ENCODE data around the gene GPN1.
A peak's percentile ranks its signal among the peaks of the same experiment; 100 is the strongest.
"Not testable (repeated sequence)": the region's sequence is repeated elsewhere in the genome, so short reads cannot be mapped to it uniquely, and the experiment has no call there.

Gene GPN1

GRCh38 chr2:27626323-27626722, 2.5 kb upstream of the GPN1 start:
- DNase-seq, result not testable (repeated sequence)
- intact Hi-C loops (cut with DNase I), result loop anchor here (5.0 kb wide), 1 partner anchor 36 kb away; the partner anchor contains the start of genes SLC4A1AP and SUPT7L

- not testable (repeated sequence) for DNase-seq
- intact Hi-C loops (cut with DNase I), result loop anchor here (5.0 kb wide), 1 partner anchor 35 kb away; the partner anchor contains the start of genes SLC4A1AP and SUPT7L
These were observed 1.9 kb upstream of the GPN1 start for GRCh38 chr2:27626921-27627320.

- intact Hi-C loops (cut with DNase I), result loop anchor here (5.0 kb wide), 1 partner anchor 34 kb away; the partner anchor contains the start of genes SLC4A1AP and SUPT7L
- DNase-seq, result peak in 1 of 10 donors; percentile 13
These were observed 685 bp upstream of the GPN1 start for GRCh38 chr2:27627963-27628766.

- intact Hi-C loops (cut with DNase I), result loop anchor here (10.0 kb wide), 1 partner anchor 135 kb away; the partner anchor contains the start of genes FNDC4 and GCKR
- DNase-seq, result not testable (repeated sequence)
These were observed 1.4 kb downstream of the GPN1 start for GRCh38 chr2:27630257-27630656.

- intact Hi-C loops (cut with DNase I), result loop anchor here (10.0 kb wide), 1 partner anchor 139 kb away; the partner anchor contains the start of genes FNDC4 and GCKR
- DNase-seq, result no peak
These were observed 5.4 kb downstream of the GPN1 start for GRCh38 chr2:27634291-27634690.

- intact Hi-C loops (cut with DNase I), result loop anchor here (10.0 kb wide), 1 partner anchor 142 kb away; the partner anchor contains the start of genes FNDC4 and GCKR
- no peak for DNase-seq
These were observed 7.9 kb downstream of the GPN1 start for GRCh38 chr2:27636766-27637165.

GRCh38 chr2:27638037-27638637, 9.3 kb downstream of the GPN1 start:
- intact Hi-C loops (cut with DNase I), result loop anchor here (10.0 kb wide), 1 partner anchor 143 kb away; the partner anchor contains the start of genes FNDC4 and GCKR

GRCh38 chr2:27638709-27639108, 9.9 kb downstream of the GPN1 start:
- no peak for DNase-seq

More at GRCh38 chr2:27638037-27638637, 9.3 kb downstream of the GPN1 start:
- DNase-seq, result no peak

GRCh38 chr2:27640722-27641245, 11.9 kb downstream of the GPN1 start:
- no peak for DNase-seq
- intact Hi-C loops (cut with DNase I), result no loop called here

More at GRCh38 chr2:27638709-27639108, 9.9 kb downstream of the GPN1 start:
- intact Hi-C loops (cut with DNase I), result loop anchor here (10.0 kb wide), 1 partner anchor 144 kb away; the partner anchor contains the start of genes FNDC4 and GCKR

- no peak for DNase-seq
- intact Hi-C loops (cut with DNase I), result no loop called here
These were observed 16.3 kb downstream of the GPN1 start for GRCh38 chr2:27645197-27645596.

GRCh38 chr2:27647289-27647688, 18.4 kb downstream of the GPN1 start:
- no peak for DNase-seq
- intact Hi-C loops (cut with DNase I), result no loop called here

GRCh38 chr2:27647737-27648136, 18.9 kb downstream of the GPN1 start:
- DNase-seq, result no peak
- intact Hi-C loops (cut with DNase I), result no loop called here

GRCh38 chr2:27651056-27651455, 22.2 kb downstream of the GPN1 start:
- intact Hi-C loops (cut with DNase I), result no loop called here
- no peak for DNase-seq

GRCh38 chr2:27652341-27652740, 23.5 kb downstream of the GPN1 start:
- intact Hi-C loops (cut with DNase I), result no loop called here
- no peak for DNase-seq

GRCh38 chr2:27652790-27653189, 23.9 kb downstream of the GPN1 start:
- no peak for DNase-seq
- intact Hi-C loops (cut with DNase I), result no loop called here

- intact Hi-C loops (cut with DNase I), result no loop called here
- no peak for DNase-seq
These were observed 24.5 kb downstream of the GPN1 start for GRCh38 chr2:27653397-27653796.

- intact Hi-C loops (cut with DNase I), result no loop called here
- no peak for DNase-seq
These were observed 26.5 kb downstream of the GPN1 start for GRCh38 chr2:27655155-27655951.

GRCh38 chr2:27661371-27661770, 32.5 kb downstream of the GPN1 start:
- no peak for DNase-seq
- intact Hi-C loops (cut with DNase I), result loop anchor here (5.0 kb wide), 1 partner anchor 34 kb away; the partner anchor contains the start of genes CCDC121 and GPN1

- DNase-seq, result peak; percentile 56 to 94 (median 76)
- intact Hi-C loops (cut with DNase I), result loop anchor here (5.0 kb wide), 1 partner anchor 36 kb away; the partner anchor contains the start of genes CCDC121 and GPN1
These were observed 34.7 kb downstream of the GPN1 start, which contains the start of the genes SLC4A1AP and SUPT7L for GRCh38 chr2:27663285-27664153. SLC4A1AP (plus strand) TSS chr2:27663889; CDS start chr2:27663915, 26 bp downstream. SUPT7L (minus strand) TSS chr2:27663614; CDS start chr2:27662192, 1,422 bp downstream.

Measured in posterior cingulate gyrus (tissue), 11 donors.